ENCODE measurements around the gene NFATC2. TPM values are rescaled to one million over a fixed set of nuclear protein-coding genes. Genes with fewer than 3 reads are reported as not detected.

Gene NFATC2
- total RNA-seq, 3 donors from 2014 or later (not counting 1 experiment from before 2014, with no cell fraction given): 141 to 195 (median 160) TPM

DNA sequence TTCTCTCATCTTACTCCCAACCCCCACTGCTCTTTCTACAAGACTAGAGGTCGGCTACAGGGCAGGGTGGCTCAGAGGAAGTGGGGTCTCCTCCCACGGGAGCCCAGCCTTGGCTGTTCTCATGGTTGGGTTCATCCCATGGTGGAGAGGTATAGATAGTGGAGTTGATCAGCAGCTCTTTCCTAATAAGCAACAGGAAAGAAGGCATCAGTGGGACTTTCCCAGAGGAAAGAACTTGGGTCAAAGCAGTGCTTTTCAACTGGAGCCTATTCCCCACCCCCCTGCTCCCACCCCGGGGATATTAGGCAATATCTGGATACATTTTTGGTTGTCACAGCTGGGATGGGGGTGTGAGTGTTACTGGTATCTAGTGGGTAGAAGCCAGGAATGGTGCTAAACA, 200.9 kb downstream of the NFATC2 start:
- ATAC-seq: no peak
- H3K9me3 Mint-ChIP-seq: no peaks in the 10 kb centered on the region

DNA sequence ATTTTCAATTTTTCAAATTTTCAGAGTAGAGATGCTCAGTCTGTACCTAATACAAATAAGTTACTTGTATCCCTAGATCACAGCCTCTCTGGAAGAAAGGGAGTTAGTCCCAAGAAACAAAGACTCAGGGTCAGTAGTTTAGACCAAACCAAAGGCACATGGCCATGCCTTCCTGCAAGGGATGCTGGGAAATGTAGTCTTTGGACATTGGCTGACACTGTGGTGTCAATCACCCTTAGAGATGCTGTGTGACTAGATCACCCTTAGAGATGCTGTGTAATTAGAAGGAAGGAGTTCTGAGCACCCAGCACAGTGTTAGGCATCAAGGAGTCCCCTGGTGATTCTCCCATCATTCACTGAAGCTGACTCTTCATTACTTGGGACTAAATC, 202.1 kb downstream of the NFATC2 start:
- ATAC-seq: no peak
- no peak overlapping the region for H3K27ac Mint-ChIP-seq
- Histone ChIP-seq H3K27ac (ENCODE audit: low read length) (no peak overlapping the region), H3K4me3 (ENCODE audit: low read length) (no peak overlapping the region), H3K9me3 (ENCODE audit: control insufficient read depth, insufficient read depth, low read length) (no peaks in the 10 kb centered on the region), H3K27me3 (ENCODE audit: control insufficient read depth, insufficient read depth, low read length) (no peaks in the 10 kb centered on the region), H3K36me3 (ENCODE audit: control insufficient read depth, insufficient read depth, low read length) (no peaks in the 10 kb centered on the region), H3K4me1 (ENCODE audit: control insufficient read depth, insufficient read depth, low read length) (no peaks in the 10 kb centered on the region)
- peaks cover 10 to 12% of the 10 kb centered on the region in 2 donors for H3K4me1 Mint-ChIP-seq
- no peak overlapping the region for H3K4me3 Mint-ChIP-seq
- no peaks in the 10 kb centered on the region for H3K27me3 Mint-ChIP-seq (ENCODE audit: low read depth in 2 of 2)
- intact Hi-C loops (cut with micrococcal nuclease): no loop called here
- H3K36me3 Mint-ChIP-seq: no peaks in the 10 kb centered on the region
- TF ChIP-seq, protein P1, sequence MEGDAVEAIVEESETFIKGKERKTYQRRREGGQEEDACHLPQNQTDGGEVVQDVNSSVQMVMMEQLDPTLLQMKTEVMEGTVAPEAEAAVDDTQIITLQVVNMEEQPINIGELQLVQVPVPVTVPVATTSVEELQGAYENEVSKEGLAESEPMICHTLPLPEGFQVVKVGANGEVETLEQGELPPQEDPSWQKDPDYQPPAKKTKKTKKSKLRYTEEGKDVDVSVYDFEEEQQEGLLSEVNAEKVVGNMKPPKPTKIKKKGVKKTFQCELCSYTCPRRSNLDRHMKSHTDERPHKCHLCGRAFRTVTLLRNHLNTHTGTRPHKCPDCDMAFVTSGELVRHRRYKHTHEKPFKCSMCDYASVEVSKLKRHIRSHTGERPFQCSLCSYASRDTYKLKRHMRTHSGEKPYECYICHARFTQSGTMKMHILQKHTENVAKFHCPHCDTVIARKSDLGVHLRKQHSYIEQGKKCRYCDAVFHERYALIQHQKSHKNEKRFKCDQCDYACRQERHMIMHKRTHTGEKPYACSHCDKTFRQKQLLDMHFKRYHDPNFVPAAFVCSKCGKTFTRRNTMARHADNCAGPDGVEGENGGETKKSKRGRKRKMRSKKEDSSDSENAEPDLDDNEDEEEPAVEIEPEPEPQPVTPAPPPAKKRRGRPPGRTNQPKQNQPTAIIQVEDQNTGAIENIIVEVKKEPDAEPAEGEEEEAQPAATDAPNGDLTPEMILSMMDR (IDR thresholded peaks at IDR 0.05): no peak
- DNase-seq: no peak
- no peaks in the 10 kb centered on the region for H3K9me3 Mint-ChIP-seq

More for the DNA sequence above, 200.9 kb downstream of the NFATC2 start:
- no peak overlapping the region for H3K27ac Mint-ChIP-seq
- WGBS (ENCODE audit: insufficient coverage): 32% methylated on average over 2 of the region's 3 CpGs
- Histone ChIP-seq H3K4me1 (ENCODE audit: control insufficient read depth, insufficient read depth, low read length) (no peaks in the 10 kb centered on the region), H3K27ac (ENCODE audit: low read length) (no peak overlapping the region), H3K9me3 (ENCODE audit: control insufficient read depth, insufficient read depth, low read length) (no peaks in the 10 kb centered on the region), H3K4me3 (ENCODE audit: low read length) (no peak overlapping the region), H3K36me3 (ENCODE audit: control insufficient read depth, insufficient read depth, low read length) (no peaks in the 10 kb centered on the region), H3K27me3 (ENCODE audit: control insufficient read depth, insufficient read depth, low read length) (no peaks in the 10 kb centered on the region)
- TF ChIP-seq, protein P1 (IDR thresholded peaks at IDR 0.05): no peak
- no peak for DNase-seq
- no peaks in the 10 kb centered on the region for H3K27me3 Mint-ChIP-seq (ENCODE audit: low read depth in 2 of 2)
- H3K4me1 Mint-ChIP-seq: peaks cover 10 to 12% of the 10 kb centered on the region in 2 donors
- intact Hi-C loops (cut with micrococcal nuclease): no loop called here
- no peaks in the 10 kb centered on the region for H3K36me3 Mint-ChIP-seq
- no peak overlapping the region for H3K4me3 Mint-ChIP-seq

DNA sequence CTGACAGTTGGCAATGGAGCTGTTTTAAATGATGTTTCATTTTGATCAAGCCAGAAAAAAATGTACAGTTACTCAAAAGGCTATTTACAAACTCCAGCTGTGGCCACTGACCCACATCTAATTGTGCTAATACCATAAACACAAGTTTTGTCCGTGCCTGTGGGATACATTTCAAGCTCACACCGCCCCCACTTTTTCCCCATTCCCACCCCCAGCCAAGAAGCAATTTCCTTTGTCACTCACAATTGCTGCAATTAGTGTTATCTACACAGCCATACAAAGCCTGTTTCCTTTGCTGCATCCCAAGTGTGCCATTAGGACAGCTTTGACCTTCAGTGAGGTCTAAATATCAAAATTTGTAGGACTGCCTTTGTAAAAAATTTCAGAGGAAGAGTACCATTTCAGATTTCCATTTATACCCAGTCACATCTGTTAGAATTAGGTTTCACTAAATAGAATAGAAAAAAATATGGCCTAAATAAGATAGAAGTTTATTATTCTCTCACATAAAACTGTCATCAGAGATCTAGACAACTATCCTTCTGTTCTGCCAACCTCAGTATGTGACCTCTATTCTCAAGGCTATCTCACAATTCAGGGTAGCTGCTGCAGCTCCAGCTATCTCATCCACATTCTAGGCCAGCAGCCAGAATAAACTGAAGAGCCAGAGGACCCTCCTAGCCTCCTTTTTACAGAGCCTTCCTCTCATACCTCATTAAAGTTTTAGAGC, 202.6 kb downstream of the NFATC2 start:
- Histone ChIP-seq H3K9me3 (ENCODE audit: control insufficient read depth, insufficient read depth, low read length) (no peaks in the 10 kb centered on the region), H3K36me3 (ENCODE audit: control insufficient read depth, insufficient read depth, low read length) (no peaks in the 10 kb centered on the region), H3K4me3 (ENCODE audit: low read length) (no peak overlapping the region), H3K4me1 (ENCODE audit: control insufficient read depth, insufficient read depth, low read length) (no peaks in the 10 kb centered on the region), H3K27ac (ENCODE audit: low read length) (no peak overlapping the region), H3K27me3 (ENCODE audit: control insufficient read depth, insufficient read depth, low read length) (no peaks in the 10 kb centered on the region)
- Mint-ChIP-seq H3K27ac (no peak overlapping the region), H3K4me3 (no peak overlapping the region), H3K9me3 (no peaks in the 10 kb centered on the region), H3K4me1 (peaks cover 10 to 12% of the 10 kb centered on the region in 2 donors), H3K36me3 (no peaks in the 10 kb centered on the region), H3K27me3 (ENCODE audit: low read depth in 2 of 2) (no peaks in the 10 kb centered on the region)
- no peak for DNase-seq
- intact Hi-C loops (cut with micrococcal nuclease): no loop called here
- WGBS (ENCODE audit: insufficient coverage): 21% methylated on average over 2 of the region's 2 CpGs
- TF ChIP-seq, protein P1 (IDR thresholded peaks at IDR 0.05): no peak
- no peak for ATAC-seq

Data from natural killer cell (primary cell).